ENCODE data around the gene CCDC116.

- no peak for TF ChIP-seq SIN3A (IDR thresholded peaks at IDR 0.05; ENCODE audit: borderline replicate concordance, insufficient read depth, low read length)
- TF ChIP-seq TAF1 (IDR thresholded peaks at IDR 0.05; ENCODE audit: borderline replicate concordance, insufficient read depth, low read length) = no peak
These were observed 27.4 kb downstream of the CCDC116 start for GRCh38 chr22:21659864-21660525.
